NOMO-1 treated with dmso at 0.1 percent for 144 hours (cell line): ENCODE data around the gene C19orf25.
"Not testable (repeated sequence)": the region's sequence is repeated elsewhere in the genome, so short reads cannot be mapped to it uniquely, and the experiment has no call there.

Experiments
- DNase-seq: peaks from one replicate; lab custom pipeline; 2025; ENCODE audit not compliant: unreplicated experiment; lab: John Stamatoyannopoulos, UW

The C19orf25 gene

GRCh38 chr19:1449467-1450442 lies 29.3 kb downstream of the C19orf25 start, which contains the start of gene APC2:
APC2 (plus strand) TSS chr19:1450121; CDS start chr19:1453002, 2,881 bp downstream.
- DNase-seq = no peak

GRCh38 chr19:1447944-1448343 lies 31.1 kb downstream of the C19orf25 start:
- DNase-seq = no peak

GRCh38 chr19:1447504-1447903 lies 31.5 kb downstream of the C19orf25 start:
- no peak for DNase-seq

- DNase-seq = no peak
Measured at GRCh38 chr19:1446713-1447481, 32.1 kb downstream of the C19orf25 start.

GRCh38 chr19:1445932-1446712 lies 32.9 kb downstream of the C19orf25 start:
- DNase-seq = no peak

GRCh38 chr19:1445185-1445931 lies 33.7 kb downstream of the C19orf25 start:
- peak; percentile 54 for DNase-seq

- DNase-seq = no peak
Measured at GRCh38 chr19:1441677-1442438, 37.2 kb downstream of the C19orf25 start.

- no peak for DNase-seq
Measured at GRCh38 chr19:1441022-1441426, 38.0 kb downstream of the C19orf25 start.

GRCh38 chr19:1440418-1440801 lies 38.6 kb downstream of the C19orf25 start:
- DNase-seq = no peak

- DNase-seq = not testable (repeated sequence)
Measured at GRCh38 chr19:1439525-1440417, 39.2 kb downstream of the C19orf25 start.

GRCh38 chr19:1438933-1439354 lies 40.1 kb downstream of the C19orf25 start:
- DNase-seq = no peak

GRCh38 chr19:1438035-1438932 lies 40.7 kb downstream of the C19orf25 start, which contains the start of gene RPS15:
RPS15 (plus strand) TSS chr19:1438396; CDS start chr19:1438426, 30 bp downstream.
- DNase-seq = peak; percentile 88

- DNase-seq = no peak
Measured at GRCh38 chr19:1437609-1438008, 41.4 kb downstream of the C19orf25 start.

GRCh38 chr19:1435378-1435989 lies 43.5 kb downstream of the C19orf25 start:
- DNase-seq = no peak

GRCh38 chr19:1434577-1435060 lies 44.4 kb downstream of the C19orf25 start:
- DNase-seq = no peak

GRCh38 chr19:1434040-1434366 lies 45.0 kb downstream of the C19orf25 start:
- DNase-seq = no peak
